Kidney epithelial cell (primary cell): ENCODE measurements around the gene CD248. TPM values are rescaled to one million over a fixed set of nuclear protein-coding genes. Genes with fewer than 3 reads are reported as not detected.
A peak's percentile ranks its signal among the peaks of the same experiment; 100 is the strongest.
"Not testable (repeated sequence)": the region's sequence is repeated elsewhere in the genome, so short reads cannot be mapped to it uniquely, and the experiment has no call there.

Source experiments
- DNase-seq: peaks from one replicate; pipeline ENCODE4 v3.0.0-alpha.2; 2010; ENCODE audit warnings: low read depth
- H3K27me3 ChIP-seq: 2 replicates; pipeline ENCODE4 v1.6.0; 2011; ENCODE audit warnings: low read length; ENCODE audit not compliant: control insufficient read depth, insufficient read depth
- H3K36me3 ChIP-seq: 2 replicates; pipeline ENCODE4 v1.5.1; 2011; ENCODE audit warnings: low read length; ENCODE audit not compliant: control insufficient read depth, insufficient read depth
- H3K4me3 ChIP-seq: 2 replicates; pipeline ENCODE4 v1.5.1; 2011; ENCODE audit warnings: low read depth, mild to moderate bottlenecking, control low read depth, low read length
- CTCF ChIP-seq: IDR thresholded peaks from 2 replicates; pipeline ENCODE4 v1.5.1; 2011; ENCODE audit warnings: mild to moderate bottlenecking, moderate library complexity, low read length, control low read depth, inconsistent platforms; ENCODE audit not compliant: insufficient read depth, poor library complexity, severe bottlenecking
- total RNA-seq: library from RNA; depleted of rRNA; stranded (reverse); fragments of >200 nt; gene quantifications from 2 replicates; pipeline ENCODE4 v1.2.3, GENCODE V29; 2015

CD248 gene
- total RNA-seq, 1 donor from 2014 or later = 0.17 TPM

DNA sequence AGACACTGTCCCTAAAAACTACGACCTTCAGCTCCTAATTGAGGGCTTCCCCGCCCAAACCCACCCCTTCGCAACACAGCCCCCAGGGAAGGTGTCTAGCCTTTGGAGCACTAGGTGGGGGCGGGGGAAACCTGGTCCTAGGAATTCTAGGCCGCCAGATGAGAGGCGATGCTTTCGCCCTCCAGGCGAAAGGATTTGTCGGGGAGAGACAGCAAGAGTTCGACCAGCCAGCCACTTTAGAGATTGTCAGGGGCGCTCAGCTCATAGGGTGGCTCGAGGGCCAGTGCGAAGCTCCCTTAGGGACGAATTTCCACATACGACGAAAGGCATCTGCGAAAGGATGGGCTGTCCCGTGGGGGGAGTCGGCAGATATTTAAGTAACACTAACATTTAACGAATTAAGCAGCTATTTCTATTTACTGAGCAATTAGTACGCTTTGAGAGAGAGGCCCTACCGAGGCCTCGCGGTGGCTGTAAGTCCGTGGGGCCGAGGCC is 5.3 kb downstream of the CD248 start:
- peak overlapping the region; percentile 61 for H3K4me3 ChIP-seq

DNA sequence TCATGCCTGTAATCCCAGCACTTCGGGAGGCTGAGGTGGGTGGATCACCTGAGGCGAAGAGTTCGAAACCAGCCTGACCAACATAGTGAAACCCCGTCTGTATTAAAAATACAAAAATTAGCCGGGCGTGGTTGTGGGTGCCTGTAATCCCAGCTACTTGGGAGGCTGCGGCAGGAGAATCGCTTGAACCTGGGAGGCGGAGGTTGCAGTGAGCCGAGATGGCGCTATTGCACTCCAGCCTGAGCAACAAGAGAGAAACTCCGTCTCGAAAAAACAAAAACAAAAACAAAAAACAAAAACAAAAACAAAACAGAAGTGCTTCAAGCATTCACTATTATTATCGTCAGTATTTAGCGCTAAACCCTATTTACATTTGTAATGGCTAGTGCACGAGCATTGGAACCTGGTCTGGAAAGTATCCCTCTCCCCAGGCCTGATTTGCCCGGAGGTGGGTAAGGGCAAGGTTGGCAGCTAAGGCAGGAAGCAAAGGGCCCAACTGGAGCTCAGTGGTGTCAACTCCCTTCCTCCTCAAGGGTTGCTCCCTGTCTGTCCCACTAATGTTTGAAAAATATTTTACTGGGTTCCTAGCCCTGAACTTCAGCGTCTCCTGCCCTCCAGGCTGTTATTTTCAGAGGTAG is 5.9 kb downstream of the CD248 start:
- not testable (repeated sequence) for H3K36me3 ChIP-seq, H3K27me3 ChIP-seq, DNase-seq, H3K4me3 ChIP-seq

More for the DNA sequence above, 5.3 kb downstream of the CD248 start:
- no peak for DNase-seq
- no peak for TF ChIP-seq CTCF
- Histone ChIP-seq H3K36me3 (no peaks in the 10 kb centered on the region), H3K27me3 (peaks cover 2% of the 10 kb centered on the region)

DNA sequence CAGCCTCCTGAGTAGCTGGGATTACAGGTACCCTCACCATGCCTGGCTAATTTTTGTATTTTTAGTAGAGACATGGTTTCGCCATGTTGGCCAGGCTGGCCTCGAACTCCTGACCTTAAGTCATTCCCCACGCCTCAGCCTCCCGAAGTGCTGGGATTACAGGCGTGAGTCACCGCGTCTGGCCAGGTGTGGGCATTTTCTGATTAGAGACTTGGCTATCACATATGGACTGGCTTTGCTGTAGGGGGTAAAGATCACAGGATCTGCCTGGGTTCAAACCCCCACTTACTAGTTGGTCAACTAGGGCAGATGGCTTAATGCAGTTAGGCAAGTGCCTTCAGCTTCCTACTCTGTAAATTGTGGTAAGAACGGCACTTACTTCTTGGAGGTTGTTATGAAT is 6.5 kb downstream of the CD248 start:
- Histone ChIP-seq H3K27me3 (peaks cover 2% of the 10 kb centered on the region), H3K36me3 (no peaks in the 10 kb centered on the region), H3K4me3 (no peak overlapping the region)
- no peak for TF ChIP-seq CTCF
- no peak for DNase-seq

GRCh38 chr11:66309475-66309874 is 7.4 kb downstream of the CD248 start:
- no peaks in the 10 kb centered on the region for H3K27me3 ChIP-seq
- no peaks in the 10 kb centered on the region for H3K36me3 ChIP-seq
- no peak for DNase-seq
- no peak overlapping the region for H3K4me3 ChIP-seq
- no peak for TF ChIP-seq CTCF

DNA sequence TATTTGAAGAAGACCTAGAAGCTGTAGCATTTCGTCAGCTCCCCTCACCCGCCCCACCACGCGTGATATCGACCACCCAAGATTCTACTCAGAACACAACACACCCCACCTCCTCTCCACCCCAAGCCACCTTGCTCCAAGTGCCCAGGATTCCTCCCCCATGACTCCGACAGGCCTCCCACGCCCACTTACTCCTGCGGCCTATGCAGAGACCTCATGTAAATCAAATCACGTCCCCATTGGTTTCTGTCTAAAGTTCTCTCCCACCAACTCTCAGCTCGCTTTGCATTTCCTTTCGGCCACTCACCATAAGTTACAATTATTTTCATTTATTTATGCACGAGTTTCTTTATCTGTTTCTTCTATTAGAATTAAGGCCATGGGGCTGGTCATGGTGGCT is 14.2 kb downstream of the CD248 start:
- H3K36me3 ChIP-seq = no peaks in the 10 kb centered on the region
- TF ChIP-seq CTCF = no peak

DNA sequence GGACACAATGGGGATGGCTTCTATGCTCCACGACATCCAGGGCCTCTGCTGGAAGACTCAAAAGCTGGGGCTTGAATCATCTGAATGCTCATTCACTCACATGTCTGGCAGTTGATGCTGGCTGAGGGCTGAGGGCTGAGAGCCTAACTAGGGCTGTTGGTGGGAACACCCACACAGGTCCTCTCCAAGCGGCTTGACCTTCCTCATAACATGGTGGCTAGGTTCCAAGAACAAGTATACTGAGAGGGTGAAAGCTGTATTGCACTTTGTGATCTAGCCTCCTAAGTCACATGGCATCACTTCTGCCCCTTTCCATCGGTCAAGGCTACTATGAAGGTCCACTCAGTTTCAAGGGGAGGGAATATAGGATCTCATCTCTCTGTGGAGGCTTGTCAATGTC is 17.7 kb downstream of the CD248 start:
- no peak for DNase-seq
- no peak for TF ChIP-seq CTCF
- Histone ChIP-seq H3K4me3 (no peak overlapping the region), H3K36me3 (no peaks in the 10 kb centered on the region), H3K27me3 (peaks cover 8% of the 10 kb centered on the region)

More for the DNA sequence above, 14.2 kb downstream of the CD248 start:
- Histone ChIP-seq H3K4me3 (no peak overlapping the region), H3K27me3 (no peaks in the 10 kb centered on the region)
- DNase-seq = no peak
